NB4 (cell line): ENCODE data around the gene UGT1A3.

Experiments
- DNase-seq: peaks from one replicate; pipeline ENCODE4 v3.0.0; 2010; ENCODE audit warnings: low read depth
- H3K4me3 ChIP-seq: one replicate; pipeline ENCODE4 v1.5.1; 2011; ENCODE audit warnings: mild to moderate bottlenecking, low read depth, low read length, moderate library complexity
- CTCF ChIP-seq: IDR thresholded peaks from one replicate; pipeline ENCODE4 v1.5.1; 2012; ENCODE audit warnings: low read depth, low read length
- MYC ChIP-seq: IDR thresholded peaks from 2 replicates; pipeline ENCODE4 v1.6.1; 2011; ENCODE audit warnings: low read depth, low read length
- POLR2A ChIP-seq: IDR thresholded peaks from 2 replicates; pipeline ENCODE4 v1.6.1; 2011; ENCODE audit warnings: mild to moderate bottlenecking; ENCODE audit not compliant: insufficient read length; ENCODE audit errors: extremely low read depth
- TF ChIP-seq, protein P1 (sequence below): IDR thresholded peaks from 2 replicates; pipeline ENCODE4 v1.6.1; 2011; ENCODE audit warnings: low read depth, low read length

Gene UGT1A3

GRCh38 chr2:233811732-233812131, 82.9 kb downstream of the UGT1A3 start:
- TF ChIP-seq, protein P1, sequence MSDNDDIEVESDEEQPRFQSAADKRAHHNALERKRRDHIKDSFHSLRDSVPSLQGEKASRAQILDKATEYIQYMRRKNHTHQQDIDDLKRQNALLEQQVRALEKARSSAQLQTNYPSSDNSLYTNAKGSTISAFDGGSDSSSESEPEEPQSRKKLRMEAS, result no peak
- TF ChIP-seq MYC (no peak), CTCF (no peak), POLR2A (no peak)

GRCh38 chr2:233813236-233814055, 84.6 kb downstream of the UGT1A3 start:
- TF ChIP-seq CTCF, result no peak
- no peak for DNase-seq
- H3K4me3 ChIP-seq, result no peak overlapping the region

More at GRCh38 chr2:233811732-233812131, 82.9 kb downstream of the UGT1A3 start:
- DNase-seq, result no peak
- no peak overlapping the region for H3K4me3 ChIP-seq

DNA sequence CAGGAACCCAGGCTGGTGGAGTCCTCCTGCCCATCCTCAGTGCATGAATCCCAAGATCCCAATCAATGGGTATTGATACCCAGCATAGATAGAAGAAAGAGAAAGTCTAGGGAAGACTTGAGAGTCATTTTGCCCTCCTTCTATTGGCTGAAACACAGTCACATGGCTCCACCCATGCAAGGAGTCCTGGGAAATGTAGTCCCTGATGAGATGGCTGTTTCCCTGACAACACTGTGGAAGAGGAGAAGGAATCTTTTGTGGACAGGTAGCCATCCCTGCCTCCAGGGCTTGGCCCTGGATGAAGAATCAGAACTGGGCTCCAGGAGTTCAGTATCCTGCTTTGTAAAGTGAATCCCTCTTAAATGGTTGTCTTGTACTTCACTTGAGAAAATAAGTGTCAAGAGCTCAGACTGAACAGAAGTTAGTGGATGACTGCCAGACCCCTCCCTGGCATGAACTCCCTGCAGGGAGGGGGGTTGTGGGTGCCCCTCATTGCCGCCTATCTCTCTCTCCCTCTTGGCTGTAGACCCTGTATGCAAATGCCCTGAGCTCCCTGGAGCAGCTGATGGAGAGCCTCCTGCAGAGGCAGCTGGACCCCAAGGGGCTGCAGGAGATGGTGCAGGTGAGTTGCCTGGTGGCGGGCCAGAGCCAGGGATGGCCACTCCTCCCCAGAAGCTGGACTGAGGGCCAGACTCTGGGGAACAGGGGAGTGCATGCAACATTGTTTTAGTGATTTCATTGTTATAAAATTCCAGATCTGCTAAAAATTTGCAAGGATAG, 85.4 kb downstream of the UGT1A3 start:
- DNase-seq, result no peak
- no peak for TF ChIP-seq CTCF
- TF ChIP-seq MYC, result no peak
- TF ChIP-seq, protein P1, result no peak
- no peak for TF ChIP-seq POLR2A
- no peak overlapping the region for H3K4me3 ChIP-seq

DNA sequence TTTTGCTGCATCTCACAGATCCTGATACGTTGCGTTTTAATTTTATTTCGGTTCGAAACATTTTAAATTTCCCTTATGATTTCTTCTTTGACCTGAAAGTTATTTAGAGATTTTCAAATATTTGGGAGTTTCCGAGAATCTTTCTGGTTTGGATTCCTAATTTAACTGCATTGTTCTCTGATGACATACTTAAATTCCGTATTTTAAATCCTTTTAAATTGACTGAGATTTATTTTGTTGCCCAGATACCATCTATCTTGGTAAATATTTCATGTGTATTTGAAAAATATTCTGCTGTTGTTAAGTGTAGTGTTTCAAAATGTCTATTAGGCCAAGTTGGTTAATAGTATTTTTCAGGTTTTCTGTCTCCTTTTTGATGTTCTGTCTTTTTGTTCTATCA, 87.0 kb downstream of the UGT1A3 start:
- H3K4me3 ChIP-seq, result no peak overlapping the region
- DNase-seq, result no peak
- TF ChIP-seq MYC, result no peak
- no peak for TF ChIP-seq CTCF
- no peak for TF ChIP-seq POLR2A
- TF ChIP-seq, protein P1, result no peak

GRCh38 chr2:233816334-233816733, 87.5 kb downstream of the UGT1A3 start:
- DNase-seq, result no peak
- no peak overlapping the region for H3K4me3 ChIP-seq
- TF ChIP-seq, protein P1, result no peak
- TF ChIP-seq POLR2A (no peak), MYC (no peak), CTCF (no peak)
